ENCODE data around the gene CALR3. TPM values are rescaled to one million over a fixed set of nuclear protein-coding genes. Genes with fewer than 3 reads are reported as not detected.

The CALR3 gene
- total and polyA plus RNA-seq, 10 of the 15 experiments (the other 5 are each of a cell fraction or from before 2014, with no cell fraction given), result 0.05 to 0.45 (median 0.12) TPM; not detected in 2

GRCh38 chr19:16467581-16467980, 28.4 kb downstream of the CALR3 start:
- ChIA-PET CTCF (interaction anchor here (1.3 kb wide), 1 partner anchor 21 kb away, joined by 5 read pairs; no protein-coding TSS in a partner anchor), POLR2A (interaction anchor here (1.0 to 1.1 kb wide), 2 partner anchors 15 to 27 kb away, joined by 3 to 14 read pairs; no protein-coding TSS in a partner anchor)
- BruUV-seq (replicated peaks), result no TSS peak
- TF ChIP-seq ZNF687 (IDR thresholded peaks at IDR 0.05) (no peak), KDM1A (IDR thresholded peaks at IDR 0.05; ENCODE audit: borderline replicate concordance) (no peak), RBBP5 (conservative IDR thresholded peaks at IDR 0.05) (no peak), TBL1XR1 (IDR thresholded peaks at IDR 0.05; ENCODE audit: low read depth, low read length) (no peak), BCLAF1 (IDR thresholded peaks at IDR 0.05) (no peak), SMAD1 (IDR thresholded peaks at IDR 0.05; ENCODE audit: low read depth, partially characterized antibody) (no peak), HCFC1 (IDR thresholded peaks at IDR 0.05; ENCODE audit: low read length) (no peak), MYC (IDR thresholded peaks at IDR 0.05; ENCODE audit: insufficient read depth, insufficient read length, insufficient replicate concordance, low read length, severe bottlenecking) (no peak), TCF12 (IDR thresholded peaks at IDR 0.05; ENCODE audit: low read depth, low read length) (no peak), NR2C1 (IDR thresholded peaks at IDR 0.05) (no peak), NKRF (conservative IDR thresholded peaks at IDR 0.05) (no peak)
- TF ChIP-seq, protein P1, sequence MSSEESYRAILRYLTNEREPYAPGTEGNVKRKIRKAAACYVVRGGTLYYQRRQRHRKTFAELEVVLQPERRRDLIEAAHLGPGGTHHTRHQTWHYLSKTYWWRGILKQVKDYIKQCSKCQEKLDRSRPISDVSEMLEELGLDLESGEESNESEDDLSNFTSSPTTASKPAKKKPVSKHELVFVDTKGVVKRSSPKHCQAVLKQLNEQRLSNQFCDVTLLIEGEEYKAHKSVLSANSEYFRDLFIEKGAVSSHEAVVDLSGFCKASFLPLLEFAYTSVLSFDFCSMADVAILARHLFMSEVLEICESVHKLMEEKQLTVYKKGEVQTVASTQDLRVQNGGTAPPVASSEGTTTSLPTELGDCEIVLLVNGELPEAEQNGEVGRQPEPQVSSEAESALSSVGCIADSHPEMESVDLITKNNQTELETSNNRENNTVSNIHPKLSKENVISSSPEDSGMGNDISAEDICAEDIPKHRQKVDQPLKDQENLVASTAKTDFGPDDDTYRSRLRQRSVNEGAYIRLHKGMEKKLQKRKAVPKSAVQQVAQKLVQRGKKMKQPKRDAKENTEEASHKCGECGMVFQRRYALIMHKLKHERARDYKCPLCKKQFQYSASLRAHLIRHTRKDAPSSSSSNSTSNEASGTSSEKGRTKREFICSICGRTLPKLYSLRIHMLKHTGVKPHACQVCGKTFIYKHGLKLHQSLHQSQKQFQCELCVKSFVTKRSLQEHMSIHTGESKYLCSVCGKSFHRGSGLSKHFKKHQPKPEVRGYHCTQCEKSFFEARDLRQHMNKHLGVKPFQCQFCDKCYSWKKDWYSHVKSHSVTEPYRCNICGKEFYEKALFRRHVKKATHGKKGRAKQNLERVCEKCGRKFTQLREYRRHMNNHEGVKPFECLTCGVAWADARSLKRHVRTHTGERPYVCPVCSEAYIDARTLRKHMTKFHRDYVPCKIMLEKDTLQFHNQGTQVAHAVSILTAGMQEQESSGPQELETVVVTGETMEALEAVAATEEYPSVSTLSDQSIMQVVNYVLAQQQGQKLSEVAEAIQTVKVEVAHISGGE (CRISPR knock-in tag; IDR thresholded peaks at IDR 0.05), result no peak

More at GRCh38 chr19:16467581-16467980, 28.4 kb downstream of the CALR3 start:
- peaks cover 82% of the 10 kb centered on the region for H3K79me2 ChIP-seq (ENCODE audit: control insufficient read depth, insufficient read depth, low read length)
- H2AFZ ChIP-seq (ENCODE audit: control insufficient read depth, low read depth, low read length), result no peak overlapping the region
- SMC1A ChIA-PET (ENCODE audit: uncharacterized antibody, unreplicated experiment), result interaction anchor here (0.9 to 1.0 kb wide), 2 partner anchors 8 to 18 kb away, joined by 3 to 5 read pairs; no protein-coding TSS in a partner anchor
- H3K4me2 ChIP-seq (ENCODE audit: control insufficient read depth, insufficient read depth), result no peak overlapping the region
- peaks cover 20% of the 10 kb centered on the region; the same call in 1 of the 2 replicates for H3K4me1 ChIP-seq (ENCODE audit: control insufficient read depth, insufficient read depth, low read length)
- no peaks in the 10 kb centered on the region for H3K9me3 ChIP-seq (replicated peaks; ENCODE audit: control insufficient read depth, insufficient read depth, low read length)
- no peaks in the 10 kb centered on the region for H3K27me3 ChIP-seq (replicated peaks in 1 of 2; ENCODE audit: control insufficient read depth in 2 of 2, insufficient read depth in 2 of 2, low read length in 1 of 2)
- H3K27ac ChIP-seq (ENCODE audit: control insufficient read depth, insufficient read depth), result no peak overlapping the region; the same call in 1 of the 2 replicates
- peaks cover 4% of the 10 kb centered on the region for H4K20me1 ChIP-seq (ENCODE audit: control insufficient read depth, insufficient read depth)
- RAD21 ChIA-PET (ENCODE audit: unreplicated experiment), result no interaction called here
- DNase-seq (ENCODE audit: low read depth, low spot score) (no peak), ATAC-seq (no peak), FAIRE-seq (no peak)
- peaks cover 0 to 1% of the 10 kb centered on the region in 2 experiments; a peak in 2 of 4 replicates for H3K36me3 ChIP-seq (ENCODE audit: control insufficient read depth in 2 of 2, insufficient read depth in 2 of 2, low read length in 1 of 2)
- no peak overlapping the region for H3K4me3 ChIP-seq
- in situ Hi-C loops (cut with MboI), result no loop called here
- intact Hi-C loops (cut with micrococcal nuclease; ENCODE audit: unreplicated experiment), result no loop called here
- no peak overlapping the region for H3K9ac ChIP-seq (ENCODE audit: control insufficient read depth, insufficient read depth, low read length)
- 98% methylated on average over 6 of the region's 6 CpGs for WGBS (ENCODE audit: insufficient coverage, insufficient replicate concordance, low lambda C conversion rate, missing lambda C conversion rate)

Measured in GM12878 (cell line).